ENCODE data around the gene MFSD2B. TPM values are rescaled to one million over a fixed set of nuclear protein-coding genes. Genes with fewer than 3 reads are reported as not detected.
"Not testable (repeated sequence)": the region's sequence is repeated elsewhere in the genome, so short reads cannot be mapped to it uniquely, and the experiment has no call there.

The MFSD2B gene
- total RNA-seq, 1 donor from 2014 or later = under 0.01 TPM

DNA sequence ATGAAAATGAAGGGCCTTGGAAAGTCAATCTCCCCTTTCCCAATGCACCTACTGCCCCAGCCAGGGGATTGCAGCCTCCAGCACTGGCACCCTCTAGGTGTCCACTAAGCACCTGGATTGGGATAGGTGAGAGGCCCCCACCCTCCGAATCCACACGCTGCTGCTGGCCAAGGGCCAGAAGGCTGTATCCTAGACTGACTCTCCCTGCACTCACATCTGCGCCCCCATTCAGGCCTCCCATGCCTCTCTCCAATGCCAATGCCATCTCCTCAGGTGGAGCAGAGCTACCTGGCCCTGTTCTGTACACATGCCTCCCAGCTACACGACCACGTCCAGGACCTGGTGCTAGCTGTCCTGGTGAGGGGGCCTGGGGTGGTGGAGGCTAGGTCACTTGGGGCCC lies 9.8 kb downstream of the MFSD2B start:
- no peak for DNase-seq

DNA sequence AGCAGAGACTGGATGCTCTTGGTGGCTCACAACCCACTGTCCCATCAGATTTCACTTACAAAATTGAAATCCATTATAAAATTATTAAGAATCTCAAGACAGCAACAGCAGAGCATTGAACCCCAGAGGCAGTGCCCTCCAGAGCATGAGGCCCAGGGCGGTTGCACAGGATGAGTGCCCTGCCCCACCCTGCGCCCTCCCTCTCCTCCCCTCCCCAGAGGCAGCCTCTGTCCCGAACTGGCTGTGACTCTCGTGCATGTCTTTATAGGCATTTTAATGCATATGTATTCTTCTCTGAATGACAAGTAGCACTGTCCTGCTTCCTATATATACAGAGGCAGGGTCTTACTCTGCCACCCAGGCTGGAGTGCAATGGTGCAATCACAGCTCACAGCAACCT lies 10.4 kb downstream of the MFSD2B start:
- DNase-seq = no peak

DNA sequence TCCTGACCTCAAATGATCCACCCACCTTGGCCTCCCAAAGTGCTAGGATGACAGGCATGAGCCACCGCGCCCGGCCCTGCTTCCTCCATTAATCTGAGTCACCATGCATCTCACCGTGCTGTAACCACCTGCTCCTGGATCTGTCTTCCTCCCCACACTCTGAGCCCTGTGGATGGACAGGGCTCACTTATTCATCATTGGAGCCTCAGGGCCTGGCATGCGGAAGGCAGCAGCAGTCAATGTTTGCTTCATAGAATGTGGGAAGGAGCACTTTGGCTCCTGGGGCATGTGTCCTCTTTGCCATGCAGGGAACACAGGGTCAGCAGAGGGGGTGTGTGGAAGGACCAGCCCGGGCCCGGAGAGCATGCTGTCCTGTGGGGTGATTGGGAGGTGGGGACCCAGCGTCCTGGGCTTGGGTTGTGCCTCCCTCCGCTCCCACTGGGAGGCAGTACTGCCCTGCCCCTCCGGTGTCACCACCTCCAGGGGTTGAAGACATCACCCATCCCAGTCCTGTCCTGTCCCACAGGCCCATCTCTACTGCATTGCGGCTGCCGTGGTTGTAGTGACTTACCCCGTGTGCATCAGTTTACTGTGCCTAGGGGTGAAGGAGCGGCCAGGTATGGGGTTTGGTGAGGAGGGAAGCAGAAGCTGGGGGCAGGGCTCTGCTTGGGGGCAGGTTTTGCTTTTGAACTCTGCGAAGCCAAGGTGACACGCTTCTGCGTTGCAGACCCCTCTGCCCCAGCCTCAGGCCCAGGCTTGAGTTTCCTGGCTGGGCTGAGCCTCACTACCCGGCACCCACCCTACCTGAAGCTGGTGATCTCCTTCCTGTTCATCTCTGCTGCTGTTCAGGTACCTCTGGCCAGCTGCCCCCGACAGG lies 11.5 kb downstream of the MFSD2B start:
- DNase-seq = peak; percentile 36

DNA sequence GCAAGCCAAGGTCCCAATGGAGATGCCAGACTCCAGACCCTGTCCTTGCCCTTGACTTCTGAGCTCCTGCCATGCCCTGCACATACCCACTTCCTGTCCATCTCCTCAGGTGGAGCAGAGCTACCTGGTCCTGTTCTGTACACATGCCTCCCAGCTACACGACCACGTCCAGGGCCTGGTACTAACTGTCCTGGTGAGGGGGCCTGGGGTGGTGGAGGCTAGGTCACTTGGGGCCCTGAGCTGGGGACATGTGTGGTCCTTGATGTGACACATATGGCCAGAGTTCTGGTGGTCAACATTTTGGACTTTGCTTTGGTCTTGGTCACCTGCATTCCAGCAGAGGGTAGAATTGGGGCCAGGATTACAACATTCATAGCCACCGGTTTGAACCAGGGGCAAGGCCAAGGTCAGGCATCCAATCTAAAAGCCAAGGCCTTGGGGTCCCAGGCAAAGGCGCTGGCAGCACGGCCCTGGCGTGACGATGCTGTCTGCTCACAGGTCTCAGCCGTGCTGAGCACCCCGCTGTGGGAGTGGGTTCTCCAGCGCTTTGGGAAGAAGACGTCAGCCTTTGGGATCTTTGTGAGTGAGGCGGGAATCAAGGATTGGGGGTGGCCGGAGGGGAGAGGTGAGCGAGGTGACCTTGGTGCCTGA lies 12.6 kb downstream of the MFSD2B start:
- DNase-seq = no peak

DNA sequence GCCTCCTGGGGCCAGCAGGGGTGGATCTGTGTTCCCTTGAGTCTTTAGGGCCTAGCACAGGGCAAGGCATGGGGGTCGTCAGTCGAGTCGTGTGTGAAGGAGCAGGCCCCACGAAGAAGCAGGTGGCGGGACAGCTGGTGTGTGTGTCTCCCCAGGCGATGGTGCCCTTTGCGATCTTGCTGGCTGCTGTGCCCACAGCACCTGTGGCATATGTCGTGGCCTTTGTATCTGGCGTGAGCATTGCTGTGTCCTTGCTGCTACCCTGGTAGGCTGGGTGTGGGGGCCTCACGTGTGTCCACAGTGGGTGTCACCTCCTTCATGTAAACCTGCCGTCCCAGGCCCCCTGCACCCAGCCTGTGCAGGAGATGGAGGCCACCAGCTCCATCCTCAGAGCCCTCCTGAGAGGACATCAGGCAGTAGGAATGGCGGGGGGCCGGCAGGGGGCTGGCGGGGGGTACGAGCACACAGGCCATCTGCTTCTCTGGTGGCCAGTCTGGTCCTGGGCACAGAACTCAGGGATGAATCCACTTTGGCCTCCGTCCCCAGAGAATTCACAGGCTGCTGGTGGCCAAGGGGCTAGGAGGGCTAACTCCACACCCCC lies 13.2 kb downstream of the MFSD2B start:
- DNase-seq = no peak

DNA sequence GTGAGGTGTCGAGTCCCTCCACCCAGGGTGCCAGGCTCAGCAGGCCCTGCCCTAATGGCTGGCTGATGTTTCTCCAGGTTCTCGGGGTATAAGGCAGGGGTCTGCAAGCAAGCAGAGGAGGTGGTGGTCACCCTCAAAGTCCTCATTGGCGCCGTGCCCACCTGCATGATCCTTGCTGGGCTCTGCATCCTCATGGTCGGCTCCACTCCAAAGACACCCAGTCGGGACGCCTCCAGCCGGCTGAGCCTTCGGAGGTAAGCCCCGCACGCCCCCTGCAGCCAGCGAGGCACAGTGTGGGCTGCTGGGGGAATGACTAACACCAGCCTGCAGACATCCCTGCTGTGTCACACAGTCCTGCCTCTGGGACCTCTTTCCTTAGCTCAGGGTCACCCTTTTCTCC lies 14.1 kb downstream of the MFSD2B start:
- DNase-seq = peak; percentile 48

DNA sequence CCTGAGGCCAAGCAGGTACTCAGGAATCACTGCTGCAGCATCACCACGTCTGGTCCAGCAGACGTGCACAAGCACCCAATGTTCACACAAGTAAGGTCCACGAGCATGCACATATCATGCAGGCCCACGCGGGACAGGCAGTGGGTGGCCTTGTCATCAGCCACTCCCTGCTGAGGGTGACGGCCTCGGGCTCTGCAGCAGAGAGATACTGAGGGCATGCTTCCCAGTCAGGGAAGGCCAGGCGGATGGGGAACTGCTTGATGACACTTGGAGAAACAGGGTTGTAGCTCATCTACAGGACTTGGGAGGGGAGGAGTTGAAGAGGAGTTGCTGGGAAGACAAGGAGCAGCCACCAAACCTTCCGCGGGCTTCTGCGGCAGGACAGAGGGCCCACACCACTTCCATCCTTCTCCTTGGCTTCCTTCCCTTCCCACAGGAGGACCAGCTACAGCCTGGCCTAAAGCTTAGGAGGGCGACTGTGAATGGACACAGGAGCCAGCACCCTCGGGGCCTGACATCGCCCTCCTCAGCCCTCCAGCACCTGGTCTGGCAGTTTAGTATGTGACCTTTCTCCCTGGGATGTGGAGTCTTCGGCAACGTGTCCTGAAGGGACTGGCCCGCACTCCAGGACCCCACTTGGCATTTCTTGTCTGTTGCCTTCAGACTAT lies 15.2 kb downstream of the MFSD2B start:
- no peak for DNase-seq

DNA sequence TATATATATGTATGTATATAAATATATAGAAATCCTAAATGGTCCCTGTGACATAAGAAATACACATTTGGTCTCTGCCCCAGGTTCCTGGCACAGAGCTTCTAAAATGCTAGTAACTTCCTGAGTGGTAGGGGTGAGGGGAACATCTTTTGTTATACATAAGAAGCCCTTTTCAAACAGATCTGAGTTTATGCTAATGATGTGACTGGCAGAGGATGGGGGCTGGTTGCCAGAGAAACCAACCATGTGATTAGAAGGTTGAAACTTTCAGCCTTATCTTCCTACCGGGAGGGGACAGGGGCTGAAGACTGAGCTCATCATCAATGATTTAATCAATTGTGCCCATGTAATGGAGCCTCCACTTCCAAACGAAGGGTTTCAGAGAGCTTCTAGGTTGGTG lies 16.3 kb downstream of the MFSD2B start:
- DNase-seq = no peak

DNA sequence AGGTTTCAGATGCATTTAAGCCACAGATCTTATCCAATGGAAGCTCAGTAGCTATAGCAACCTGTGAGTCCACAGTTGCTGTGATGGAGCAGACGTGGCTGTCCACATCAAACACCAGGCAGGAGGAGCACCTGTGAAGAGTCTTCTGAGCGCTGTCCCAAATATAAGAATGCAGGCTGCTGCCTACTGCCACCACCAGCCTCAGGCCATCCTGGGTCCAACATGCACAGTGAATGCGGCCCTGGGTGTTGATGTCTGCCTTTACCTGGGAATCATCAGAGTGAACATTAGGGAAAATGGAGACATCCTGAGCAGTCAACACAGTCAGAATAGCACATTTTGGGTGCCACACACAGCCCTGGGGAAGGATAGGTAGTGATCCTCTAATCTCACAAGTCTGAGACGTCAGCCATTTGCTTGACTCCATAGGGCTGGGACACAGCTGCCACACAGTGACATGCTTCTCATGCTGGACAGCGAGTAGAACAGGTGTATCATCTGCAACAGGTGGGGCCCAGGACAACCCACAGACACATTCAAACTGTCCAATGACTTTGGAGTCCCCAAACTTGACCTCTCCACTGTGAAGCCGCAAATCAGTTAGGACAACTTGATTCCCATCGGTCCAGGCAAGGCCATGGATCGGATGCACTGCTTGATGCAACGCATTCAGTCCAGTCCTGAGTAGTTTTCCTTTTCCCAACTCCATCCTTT lies 29.1 kb downstream of the MFSD2B start:
- DNase-seq = no peak

DNA sequence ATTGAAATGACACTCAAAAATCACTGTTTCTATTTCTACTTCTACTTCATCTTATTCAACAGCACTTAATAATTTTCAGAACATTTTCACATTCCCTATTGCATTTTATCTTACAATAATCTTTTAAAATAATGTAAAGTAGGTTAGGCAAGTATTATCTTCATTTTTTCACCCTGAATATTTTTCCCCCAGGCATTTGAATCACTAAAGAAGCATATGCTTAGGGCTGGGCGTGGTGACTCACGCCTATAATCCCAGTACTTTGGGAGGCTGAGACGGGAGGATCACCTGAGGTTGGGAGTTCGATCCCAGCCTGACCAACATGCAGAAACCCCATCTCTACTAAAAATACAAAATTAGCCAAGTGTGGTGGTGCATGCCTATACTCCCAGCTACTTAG lies 30.6 kb downstream of the MFSD2B start:
- DNase-seq = no peak

DNA sequence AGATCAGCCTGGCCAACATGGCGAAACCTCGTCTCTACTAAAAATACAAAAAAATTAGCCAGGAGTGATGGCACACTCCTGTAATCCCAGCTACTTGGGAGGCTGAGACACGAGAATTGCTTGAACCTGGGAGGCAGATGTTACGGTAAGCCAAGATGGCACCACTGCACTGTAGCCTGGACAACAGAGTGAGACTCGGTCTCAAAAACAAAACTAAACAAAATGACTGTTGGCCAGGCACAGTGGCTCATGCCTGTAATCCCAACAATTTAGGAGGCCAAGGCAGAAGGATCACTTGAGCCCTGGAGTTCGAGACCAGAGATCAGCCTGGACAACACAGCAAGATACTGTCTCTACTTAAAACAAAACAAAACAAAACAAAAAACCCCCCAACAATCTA lies 33.2 kb downstream of the MFSD2B start:
- DNase-seq = not testable (repeated sequence)

DNA sequence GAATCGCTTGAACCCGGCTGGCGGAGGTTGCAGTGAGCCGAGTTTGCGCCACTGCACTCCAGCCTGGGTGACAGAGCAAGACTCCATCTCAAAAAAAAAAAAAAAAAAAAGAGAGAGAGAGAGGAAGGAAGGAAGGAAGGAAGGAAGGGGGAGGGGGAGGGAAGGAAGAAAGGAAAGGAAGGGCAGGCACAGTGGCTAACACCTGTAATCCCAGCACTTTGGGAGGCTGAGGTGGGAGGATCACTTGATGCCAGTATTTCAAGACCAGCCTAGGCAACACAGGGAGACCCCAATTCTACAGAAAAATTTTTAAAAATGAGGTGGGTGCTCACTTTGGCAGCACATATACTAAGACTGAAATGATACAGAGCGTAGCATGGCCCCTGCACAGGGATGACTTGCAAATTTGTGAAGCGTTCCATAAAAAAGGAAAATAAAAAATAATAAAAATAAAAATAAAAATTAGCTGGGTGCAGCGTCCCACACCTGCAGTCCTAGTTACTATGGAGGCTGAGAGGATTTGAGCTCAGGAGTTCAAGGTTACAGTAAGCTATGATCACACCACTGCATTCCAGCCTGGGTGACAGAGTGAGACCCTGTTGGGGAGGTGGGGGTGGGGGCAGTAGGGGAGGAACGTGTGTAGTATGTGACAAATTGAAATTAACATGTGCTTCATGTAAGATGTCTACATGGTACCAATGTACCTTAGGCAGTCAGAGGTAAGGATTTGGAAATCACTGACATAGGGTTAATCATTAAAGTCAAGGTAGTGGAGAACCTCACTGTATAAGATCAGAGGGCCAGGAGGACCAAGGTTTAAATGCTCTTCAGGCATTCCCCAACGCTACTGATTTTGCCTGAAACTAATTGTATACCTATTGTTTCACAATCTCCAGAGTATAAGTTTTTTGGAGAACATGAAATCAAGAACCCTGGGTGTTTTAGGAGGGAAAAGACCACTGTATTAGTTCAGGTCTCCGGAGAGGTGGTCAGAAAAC lies 35.9 kb downstream of the MFSD2B start:
- DNase-seq = no peak

DNA sequence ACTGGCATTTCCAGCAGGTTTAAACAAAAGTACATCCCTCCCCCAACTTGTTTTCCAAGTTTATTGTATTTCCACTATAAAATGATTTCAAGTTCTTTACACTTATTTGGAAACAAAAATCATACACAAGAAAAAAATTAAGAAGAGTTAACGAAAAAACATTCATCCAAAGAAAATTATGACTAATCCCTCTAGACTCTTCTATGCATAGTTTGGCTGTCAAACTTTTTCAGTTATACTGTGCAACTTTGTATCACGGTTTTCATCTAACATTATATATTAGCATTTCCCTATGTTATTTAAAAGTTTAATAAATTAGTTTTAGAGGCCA lies 36.7 kb downstream of the MFSD2B start:
- DNase-seq = no peak

DNA sequence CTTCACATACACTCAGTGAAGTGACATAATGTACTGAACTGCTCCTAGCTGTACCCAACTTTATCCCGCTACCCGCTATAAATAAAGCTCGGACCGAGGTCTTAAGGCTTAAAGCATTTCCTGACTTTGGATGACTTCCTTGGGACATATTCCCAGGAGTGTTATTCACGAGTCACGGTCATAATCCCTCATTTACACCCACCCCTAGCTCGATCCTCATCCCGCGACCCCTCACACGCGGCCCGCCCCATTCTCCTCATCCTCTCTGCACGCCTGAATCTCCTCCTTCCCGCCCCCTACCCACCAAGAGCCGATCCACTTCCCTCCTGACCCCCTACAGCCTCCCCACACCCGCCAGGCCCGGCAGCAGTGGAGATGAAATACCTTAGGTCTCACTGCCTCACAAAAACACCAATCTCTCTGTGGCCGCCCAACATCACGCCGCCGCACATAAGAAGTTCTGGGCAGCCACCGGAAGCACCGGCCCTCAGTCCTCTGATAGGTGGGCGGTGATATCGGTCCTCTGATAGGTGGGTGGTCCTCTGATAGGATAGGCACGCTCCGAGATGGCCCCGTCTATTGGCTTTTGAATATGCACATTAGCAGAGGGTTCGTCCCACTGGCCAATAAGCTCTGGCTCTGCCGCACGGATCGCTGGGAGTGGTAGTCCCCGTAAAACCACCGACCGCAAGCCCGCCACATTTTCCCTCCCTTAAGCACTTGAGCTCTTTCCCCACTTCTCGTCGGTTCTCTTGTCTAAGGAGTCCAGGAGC lies 37.2 kb downstream of the MFSD2B start, which contains the start of gene WDCP:
Gene WDCP (minus strand): TSS at position 462 of the 773 bp plus-strand sequence. CDS start 7,897 bp downstream, outside the sequence.
- DNase-seq = peak; percentile 99

DNA sequence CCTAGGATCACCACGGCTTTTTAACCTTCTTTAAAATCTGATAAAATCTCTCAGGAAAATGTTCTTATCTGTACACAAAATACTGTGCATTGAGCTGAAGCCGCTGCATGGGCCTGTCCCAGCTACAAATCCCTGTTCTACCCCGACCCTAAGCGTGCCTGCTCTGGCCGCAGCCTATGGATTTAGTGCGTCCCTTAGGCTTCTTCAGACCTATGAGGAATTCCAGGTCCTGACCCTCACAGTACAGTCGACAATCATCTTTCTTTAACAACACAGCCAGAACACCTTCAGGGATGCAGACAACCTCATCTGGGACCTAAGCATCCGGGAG lies 37.8 kb downstream of the MFSD2B start:
- no peak for DNase-seq

DNA sequence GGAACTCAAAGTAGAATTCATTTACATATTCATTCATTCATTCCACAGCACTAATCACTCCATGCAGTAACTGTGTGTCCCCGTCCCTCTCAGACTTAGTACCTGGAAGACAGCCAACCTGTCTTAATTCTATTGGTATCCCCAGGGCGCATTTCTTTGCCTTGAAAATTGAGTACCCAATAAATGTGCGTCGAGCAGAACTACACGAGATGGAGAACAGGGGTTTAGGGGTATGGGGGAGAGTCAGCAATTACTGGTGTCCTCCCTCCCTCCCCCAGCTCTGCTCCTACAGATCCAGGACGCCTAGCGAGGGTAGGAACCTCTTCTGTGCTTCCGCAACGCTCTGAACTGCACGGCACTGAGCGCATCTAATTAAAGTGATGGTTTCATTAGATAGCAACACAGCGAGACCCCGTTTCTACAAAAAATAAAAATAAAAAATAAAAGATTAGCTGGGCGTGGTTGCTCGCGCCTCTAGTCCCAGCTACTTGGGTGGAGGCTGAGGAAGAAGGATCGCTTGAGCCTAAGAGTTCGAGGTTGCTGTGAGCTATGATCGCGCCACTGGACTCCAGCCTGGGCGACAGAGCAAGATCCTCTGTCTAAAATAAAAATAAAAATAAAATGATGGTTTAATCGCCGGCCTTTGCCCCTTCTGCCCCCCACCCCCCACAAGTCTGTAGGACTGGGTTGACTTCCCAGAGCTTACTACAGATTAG lies 39.0 kb downstream of the MFSD2B start:
- no peak for DNase-seq

DNA sequence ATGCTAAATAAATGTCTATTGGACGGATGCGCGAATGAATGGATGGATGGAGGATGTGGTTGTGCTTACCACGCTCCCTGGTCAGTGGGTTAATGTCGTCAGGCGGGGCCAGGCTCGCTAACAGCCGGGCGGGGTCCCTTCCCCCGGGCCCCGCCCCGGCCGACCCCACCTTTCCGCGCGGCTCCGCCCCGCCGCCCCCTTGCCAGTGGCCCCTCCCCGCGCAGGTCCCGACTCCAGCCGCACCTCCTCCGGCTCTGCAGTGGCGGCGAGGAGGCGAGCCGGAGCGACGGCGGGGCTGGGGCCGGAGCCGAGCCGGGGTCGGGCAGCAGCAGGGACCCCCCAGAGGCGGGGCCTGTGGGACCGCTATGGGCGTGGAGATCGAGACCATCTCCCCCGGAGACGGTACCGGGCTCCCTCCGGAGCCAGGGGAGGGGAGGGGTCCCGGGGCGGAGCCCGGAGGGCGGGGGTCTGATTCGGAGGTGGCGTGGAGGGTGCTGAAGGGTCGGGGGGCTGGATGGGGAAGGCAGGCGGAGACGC lies 39.7 kb downstream of the MFSD2B start, which contains the start of gene FKBP1B:
Gene FKBP1B (plus strand): TSS at position 257 of the 537 bp plus-strand sequence. CDS start 109 bp downstream, at position 366.
- DNase-seq = peak; percentile 46

DNA sequence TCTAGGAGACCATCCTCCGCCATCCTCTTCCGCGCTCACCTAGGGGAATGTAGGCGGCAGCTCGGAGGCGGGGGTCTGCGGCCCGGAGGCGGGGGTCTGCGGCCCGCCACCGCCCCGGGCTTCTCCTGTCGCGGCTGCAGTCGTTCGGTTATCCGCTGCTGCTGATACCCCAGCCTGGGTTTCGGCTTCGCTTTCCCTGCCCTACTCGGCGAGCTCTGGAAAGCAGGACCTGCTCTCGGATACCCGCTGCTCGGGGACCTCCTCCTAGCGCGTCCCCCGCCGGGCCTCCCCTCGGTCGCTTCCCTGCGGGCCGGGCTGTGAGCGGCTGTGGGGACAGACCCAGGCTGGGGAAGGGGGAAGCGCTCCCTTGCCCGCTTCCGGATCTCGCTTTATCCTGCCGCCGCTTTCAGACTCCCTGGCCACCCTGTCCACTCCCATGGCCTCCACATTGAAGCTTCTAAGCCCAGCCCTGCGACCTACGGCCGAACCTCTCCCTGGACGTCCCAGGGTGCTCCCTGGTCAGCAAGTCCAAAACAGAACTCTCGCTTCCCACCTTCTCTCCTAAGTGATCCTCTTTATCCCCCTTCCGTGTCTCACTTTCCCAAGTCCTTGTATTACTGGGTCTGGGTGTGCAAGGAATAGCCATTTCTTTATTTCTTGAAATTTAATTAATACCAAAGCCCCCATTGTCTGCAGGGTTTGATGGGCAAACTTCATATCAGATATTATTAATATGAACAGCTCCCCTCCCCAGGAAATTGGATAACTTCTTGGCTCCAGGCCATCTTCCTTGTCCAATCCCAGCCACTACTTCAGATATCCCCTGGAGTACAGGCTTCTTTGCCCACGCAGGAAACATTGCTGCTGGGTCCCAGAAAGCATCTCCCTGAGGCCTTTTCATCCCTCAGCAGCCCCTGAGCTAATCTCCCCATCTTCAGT lies 40.4 kb downstream of the MFSD2B start:
- peak; percentile 35 for DNase-seq

Measured in dermis blood vessel endothelial cell (primary cell).